Lung microvascular endothelial cell (primary cell): ENCODE measurements around the gene SDHD. TPM values are rescaled to one million over a fixed set of nuclear protein-coding genes. Genes with fewer than 3 reads are reported as not detected.
"Not testable (repeated sequence)": the region's sequence is repeated elsewhere in the genome, so short reads cannot be mapped to it uniquely, and the experiment has no call there.

Experiments
- DNase-seq, 2 donors: peaks; one replicate each; pipeline versions ENCODE4 v3.0.0 to v3.0.0-alpha.2; 2010; ENCODE audit warnings: low read depth in 2 of 2
- total RNA-seq: library from RNA; depleted of rRNA; stranded (reverse); fragments of >200 nt; gene quantifications from 2 replicates; pipeline ENCODE4 v1.2.1, GENCODE V29; 2014

Gene SDHD
- 158 and 170 TPM in 2 replicates for total RNA-seq

DNA sequence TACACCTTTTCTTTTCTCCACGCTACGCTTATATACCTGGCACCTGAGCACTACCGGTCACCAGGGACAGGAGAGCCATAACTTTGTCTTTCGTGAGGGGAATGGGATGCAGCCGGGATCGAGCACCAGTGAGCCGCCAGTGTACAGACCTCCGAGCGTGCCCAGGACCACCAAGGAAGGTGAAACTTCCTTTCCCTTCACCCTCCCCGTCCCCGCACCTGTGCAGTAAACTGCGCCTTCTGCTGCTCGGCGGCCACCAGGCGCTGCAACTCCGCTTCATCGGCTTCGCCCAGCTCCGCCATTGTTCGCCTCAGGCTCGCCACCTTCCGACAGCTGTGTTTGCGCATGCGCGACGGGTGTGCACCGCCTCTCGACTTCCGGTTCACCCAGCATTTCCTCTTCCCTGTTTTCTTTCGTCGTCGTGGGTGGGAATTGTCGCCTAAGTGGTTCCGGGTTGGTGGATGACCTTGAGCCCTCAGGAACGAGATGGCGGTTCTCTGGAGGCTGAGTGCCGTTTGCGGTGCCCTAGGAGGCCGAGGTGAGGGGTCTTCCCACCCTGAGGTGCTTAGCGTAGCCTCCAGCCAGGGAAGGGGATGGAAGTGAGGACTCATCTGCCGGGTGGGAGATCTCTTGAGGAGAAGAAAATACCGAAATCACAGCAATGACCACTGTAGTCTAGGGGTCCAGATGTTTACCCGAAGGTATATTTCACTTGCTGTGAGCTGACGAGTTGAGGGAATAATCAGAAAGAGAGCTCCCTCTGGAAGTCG is at the start of gene SDHD, which contains the start of gene TIMM8B:
SDHD (plus strand) TSS at position 452 of the 770 bp plus-strand sequence; CDS start at position 487, 35 bp downstream.
TIMM8B (minus strand) TSS at position 335 of the 770 bp plus-strand sequence; CDS start at position 302, 33 bp downstream.
- peak; percentile 98 for DNase-seq

- DNase-seq, result no peak
Observed at GRCh38 chr11:112037527-112037926, 49.1 kb upstream of the SDHD start.

DNA sequence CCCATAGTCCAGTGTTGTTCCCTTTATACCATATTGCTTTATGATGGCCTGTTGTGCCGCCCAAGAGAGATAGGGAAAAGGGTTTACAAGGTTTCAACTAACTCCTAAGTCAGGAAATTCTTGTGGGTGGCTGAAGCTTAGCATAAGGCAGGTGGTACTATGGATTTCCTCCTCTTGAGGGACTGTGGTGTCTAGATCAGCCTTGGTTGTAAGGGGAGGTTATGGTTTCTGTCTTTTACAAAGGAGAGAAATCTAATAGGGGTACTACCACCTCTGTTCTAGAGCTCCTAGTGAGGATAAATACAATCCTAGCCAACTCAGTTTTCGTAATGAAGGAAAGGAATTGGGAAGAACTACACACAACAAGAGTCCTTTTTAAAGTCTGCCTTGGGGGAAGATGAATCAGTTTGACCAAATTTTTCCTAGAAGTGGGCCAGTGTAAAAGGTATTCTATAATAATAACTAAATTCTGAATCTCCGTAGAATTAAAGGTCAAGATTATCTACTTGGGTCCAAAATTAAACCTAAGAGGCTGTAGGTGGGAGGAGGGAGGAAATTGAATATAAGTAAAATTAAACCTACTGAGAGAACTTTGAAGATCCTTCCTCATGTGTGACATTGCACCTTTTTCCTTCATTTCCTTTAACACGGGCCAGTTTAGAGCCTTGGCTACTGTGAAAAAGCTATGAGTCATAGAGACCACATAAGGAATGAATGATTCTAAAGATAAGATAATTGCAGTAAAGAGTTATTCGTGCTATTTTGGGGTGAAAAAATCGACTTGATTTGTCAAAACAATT is 44.3 kb upstream of the SDHD start:
- DNase-seq, result peak; percentile 5 to 78

- no peak for DNase-seq
Observed at GRCh38 chr11:112042961-112043304, 43.7 kb upstream of the SDHD start.

DNA sequence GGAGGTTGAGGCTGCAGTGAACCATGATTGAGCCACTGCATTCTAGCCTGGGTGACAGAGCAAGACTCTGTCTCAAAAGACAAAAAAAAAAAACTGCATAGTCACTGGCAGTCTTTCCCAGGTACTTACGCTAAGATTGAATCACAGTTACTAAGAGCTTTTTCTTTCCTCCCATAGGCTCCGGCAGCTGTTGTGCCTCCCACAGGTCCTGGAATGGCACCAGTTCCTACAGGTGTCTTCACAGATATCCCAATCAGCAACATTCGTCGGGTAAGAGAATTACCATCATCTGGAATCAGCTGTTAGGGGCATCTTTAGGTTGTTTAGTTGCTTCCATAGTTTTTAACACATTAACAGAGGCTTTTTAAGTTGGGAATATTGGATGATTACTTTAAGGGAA is 41.7 kb upstream of the SDHD start:
- DNase-seq, result no peak

DNA sequence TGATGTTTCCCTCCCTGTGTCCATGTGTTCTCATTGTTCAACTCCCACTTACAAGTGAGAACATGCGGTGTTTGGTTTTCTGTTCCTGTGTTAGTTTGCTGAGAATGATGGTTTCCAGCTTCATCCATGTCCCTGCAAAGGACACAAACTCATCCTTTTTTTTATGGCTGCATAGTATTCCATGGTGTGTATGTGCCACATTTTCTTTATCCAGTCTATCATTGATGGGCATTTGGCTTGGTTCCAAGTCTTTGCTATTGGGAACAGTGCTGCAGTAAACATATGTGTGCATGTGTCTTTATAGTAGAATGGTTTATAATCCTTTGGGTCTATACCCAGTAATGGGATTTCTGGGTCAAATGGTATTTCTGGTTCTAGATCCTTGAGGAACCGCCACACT is 40.0 kb upstream of the SDHD start:
- not testable (repeated sequence) for DNase-seq

DNA sequence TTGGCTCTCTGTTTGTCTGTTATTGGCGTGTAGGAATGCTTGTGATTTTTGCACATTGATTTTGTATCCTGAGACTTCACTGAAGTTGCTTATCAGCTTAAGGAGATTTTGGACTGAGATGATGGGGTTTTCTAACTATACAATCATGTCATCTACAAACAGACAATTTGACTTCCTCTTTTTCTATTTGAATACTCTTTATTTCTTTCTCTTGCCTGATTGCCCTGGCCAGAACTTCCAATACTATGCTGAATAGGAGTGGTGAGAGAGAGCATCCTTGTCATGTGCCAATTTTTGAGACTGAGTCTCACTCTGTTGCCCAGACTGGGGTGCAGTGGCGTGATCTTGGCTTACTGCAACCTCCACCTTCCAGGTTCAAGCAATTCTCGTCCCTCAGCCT is 38.4 kb upstream of the SDHD start:
- not testable (repeated sequence) for DNase-seq

- no peak for DNase-seq
Observed at GRCh38 chr11:112049777-112050176, 36.9 kb upstream of the SDHD start.

DNA sequence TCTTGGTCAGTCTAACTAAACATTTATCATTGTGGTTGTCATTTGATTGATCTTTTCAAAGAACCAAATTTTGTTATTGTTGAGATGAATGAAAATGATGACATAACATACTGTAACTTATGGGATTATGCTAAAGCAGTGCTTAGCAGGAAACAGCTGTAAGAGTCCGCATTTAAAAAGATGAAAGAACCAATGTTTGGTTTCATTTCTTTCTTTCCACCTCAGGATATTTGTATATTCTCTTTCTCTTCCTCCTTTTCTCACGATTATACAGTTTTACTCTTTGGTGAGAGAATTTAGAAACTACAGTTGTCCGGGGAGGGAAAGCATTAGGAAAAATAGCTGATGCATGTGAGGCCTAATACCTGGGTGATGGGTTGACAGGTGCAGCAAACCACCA is 36.0 kb upstream of the SDHD start:
- no peak for DNase-seq

DNA sequence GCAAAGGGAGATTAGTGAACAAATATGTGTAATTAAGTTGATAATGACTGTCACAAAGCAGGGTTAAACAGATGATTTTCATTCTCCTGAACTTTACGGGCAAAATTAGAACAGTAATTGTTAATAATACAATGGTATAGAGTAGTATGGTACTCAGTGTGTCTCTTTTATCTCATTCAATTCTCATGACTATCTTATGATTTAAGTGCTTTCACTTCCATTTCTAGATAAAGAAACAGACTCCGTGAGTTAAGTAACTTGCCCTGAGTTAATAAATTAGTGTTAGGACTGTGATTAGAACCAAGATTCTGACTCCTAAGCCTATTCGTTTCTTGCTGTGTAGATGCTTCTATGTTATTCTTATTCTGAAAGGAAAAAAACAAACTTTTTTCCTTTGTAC is 34.9 kb upstream of the SDHD start:
- DNase-seq, result no peak

DNA sequence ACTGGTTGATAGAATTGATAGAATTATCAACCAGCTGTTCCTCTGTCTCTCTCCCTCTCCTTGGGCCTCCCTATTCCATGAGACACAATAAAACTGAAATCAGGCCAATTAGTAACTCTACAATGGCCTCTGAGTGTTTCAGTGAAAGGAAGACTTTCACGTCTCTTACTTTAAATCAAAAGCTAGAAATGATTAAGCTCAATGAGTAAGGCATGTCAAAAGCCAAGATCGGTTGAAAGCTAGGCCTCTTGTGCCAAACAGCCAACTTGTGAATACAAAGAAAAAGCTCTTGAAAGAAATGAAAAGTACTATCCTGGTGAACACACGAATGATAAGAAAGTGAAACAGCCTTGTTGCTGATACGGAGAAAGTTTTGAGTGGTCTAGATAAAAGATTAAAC is 29.5 kb upstream of the SDHD start:
- no peak for DNase-seq

DNA sequence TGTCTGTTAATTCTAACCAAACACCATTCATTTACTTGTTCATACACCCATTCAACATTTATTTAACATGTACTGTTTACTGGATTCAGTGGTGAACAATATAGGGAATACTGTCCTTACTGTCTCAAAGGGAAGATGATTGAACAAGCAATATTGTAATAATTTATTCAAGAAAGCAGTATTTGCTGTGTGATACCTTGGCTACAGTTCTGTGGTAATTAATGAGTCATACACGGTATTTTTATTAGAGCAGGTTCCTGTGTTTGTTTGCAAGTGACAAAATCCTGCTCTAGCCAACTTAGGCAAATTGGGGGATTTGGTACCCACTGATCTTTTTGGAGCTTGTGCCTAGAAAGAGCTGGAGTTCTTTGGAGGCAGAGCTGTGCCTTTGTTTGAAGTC is 28.6 kb upstream of the SDHD start:
- DNase-seq, result peak in 1 of 2 donors; percentile 12

- no peak for DNase-seq
Observed at GRCh38 chr11:112062923-112063322, 23.8 kb upstream of the SDHD start.

DNA sequence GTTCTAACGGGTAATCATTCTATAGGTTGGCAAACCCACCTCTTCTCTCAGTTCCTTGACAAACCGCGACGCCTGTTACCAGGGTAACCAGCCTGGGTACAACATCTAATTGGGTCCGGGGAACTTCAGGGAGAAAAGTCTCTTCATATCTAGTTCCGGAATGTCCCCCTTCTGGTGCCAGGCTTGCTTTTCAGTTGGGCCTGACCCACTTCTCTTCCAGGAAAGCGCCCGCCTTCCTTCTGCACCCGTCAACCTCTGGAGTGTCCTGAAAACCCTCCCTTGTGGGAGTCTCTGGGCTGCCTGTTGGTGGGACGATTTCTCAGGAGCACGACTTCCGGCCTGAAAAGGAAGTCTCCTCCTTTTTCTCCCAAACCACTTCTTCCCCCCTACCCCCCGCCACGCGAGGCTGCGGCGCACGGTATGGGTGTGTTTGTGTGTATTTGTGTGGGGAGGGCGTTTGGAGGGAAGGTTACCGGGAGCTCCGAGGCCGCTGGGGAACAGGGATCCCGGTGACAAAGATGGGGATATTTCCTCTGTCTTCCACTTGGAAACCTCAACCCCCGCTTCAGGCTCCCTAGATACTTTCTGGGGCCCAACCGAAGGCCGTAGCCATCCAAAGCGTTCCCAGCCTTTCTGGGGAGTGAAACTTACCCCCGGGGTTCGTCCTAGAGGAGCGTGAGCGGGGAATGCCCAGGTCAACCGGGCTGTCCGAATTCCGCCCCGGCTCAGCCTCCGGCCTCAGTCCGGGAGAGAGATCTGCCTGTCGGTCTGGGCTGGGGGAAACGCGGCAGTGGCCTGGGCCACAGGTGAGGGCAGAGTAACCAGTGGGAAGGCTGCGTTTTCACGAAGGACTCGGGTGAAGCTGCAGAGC is 12.5 kb upstream of the SDHD start, which contains the start of the genes NKAPD1 and PIH1D2:
NKAPD1 (plus strand) TSS at position 359 of the 871 bp plus-strand sequence. CDS start 1,276 bp downstream, outside the sequence.
PIH1D2 (minus strand) TSS at position 77 of the 871 bp plus-strand sequence. CDS start 843 bp downstream, outside the sequence.
- peak; percentile 88 to 89 for DNase-seq

GRCh38 chr11:112082729-112083128 is 3.9 kb upstream of the SDHD start:
- peak in 1 of 2 donors; percentile 54 for DNase-seq

DNA sequence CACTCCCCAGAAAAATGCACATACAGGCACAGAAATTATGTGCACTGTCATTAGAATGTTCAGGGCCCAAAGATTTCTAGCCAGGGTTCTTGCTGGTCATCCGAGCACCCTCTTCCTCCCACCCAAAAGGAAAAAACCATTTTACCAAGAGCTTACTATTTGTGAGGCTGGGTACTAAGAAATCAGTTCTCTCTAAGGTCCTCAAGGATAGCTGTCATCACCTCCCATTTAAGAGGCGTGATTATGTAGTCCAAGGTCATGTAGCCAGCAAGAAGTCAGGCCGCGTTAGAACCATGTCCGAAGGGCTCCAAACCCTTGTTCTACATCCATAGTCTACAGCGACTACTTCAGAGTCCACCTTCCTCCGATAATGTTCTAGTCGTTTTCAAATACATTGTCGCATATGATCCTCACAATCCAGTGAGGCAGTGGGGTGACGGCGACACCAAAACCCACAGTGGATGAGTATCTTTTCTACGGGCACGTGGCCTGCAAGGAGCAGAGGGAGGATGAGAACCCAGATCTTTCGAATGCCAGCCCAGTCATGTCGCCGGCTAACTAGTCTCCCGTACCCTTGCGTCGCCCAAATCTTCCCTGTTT is 751 bp upstream of the SDHD start:
- DNase-seq, result peak in 1 of 2 donors; percentile 35

GRCh38 chr11:112087212-112087611 is 539 bp downstream of the SDHD start:
- no peak for DNase-seq

- not testable (repeated sequence) for DNase-seq
Observed at GRCh38 chr11:112095302-112095701, 8.6 kb downstream of the SDHD start.

- no peak for DNase-seq
Observed at GRCh38 chr11:112096194-112096593, 9.5 kb downstream of the SDHD start.

- no peak for DNase-seq
Observed at GRCh38 chr11:112097734-112098528, 11.3 kb downstream of the SDHD start.
